A673 (cell line): Measurements from ENCODE around the gene ERICH3. TPM values are rescaled to one million over a fixed set of nuclear protein-coding genes. Genes with fewer than 3 reads are reported as not detected.

ENCODE experiments used
- BruUV-seq: library from RNA; stranded (reverse); fragments of 400-500 nt; replicated peaks from 2 replicates; lab custom pipeline; 2021; lab: Mats Ljungman, UMichigan
- CTCF ChIA-PET: fragments of 300-600 bp; sonication (Branson Sonifier 250); formaldehyde crosslinking; loops from one replicate; lab custom pipeline; 2022; ENCODE audit warnings: antibody characterized with exemption; lab: Charles Lee
- POLR2A ChIA-PET: fragments of 300-600 bp; sonication (Branson Sonifier 250); formaldehyde crosslinking; loops from one replicate; lab custom pipeline; 2022; ENCODE audit warnings: antibody characterized with exemption; ENCODE audit not compliant: low non-redundant PET; lab: Charles Lee
- DNase-seq: peaks from one replicate; pipeline ENCODE4 v3.0.0-alpha.2; 2015; ENCODE audit warnings: low spot score
- H3K27ac ChIP-seq: fragments of 200-600 bp; sonication (generic); 2 replicates; pipeline ENCODE4 v1.5.1; 2016; ENCODE audit warnings: mixed run types, low read depth, mild to moderate bottlenecking, mixed read lengths, antibody characterized with exemption, low read length; ENCODE audit not compliant: poor library complexity, severe bottlenecking
- H3K27me3 ChIP-seq: fragments of 200-600 bp; sonication (generic); replicated peaks from 2 replicates; pipeline ENCODE4 v1.6.1; 2017; ENCODE audit warnings: mixed run types, low read depth, mild to moderate bottlenecking, mixed read lengths, antibody characterized with exemption, low read length; ENCODE audit not compliant: insufficient read depth, poor library complexity
- H3K36me3 ChIP-seq: fragments of 200-600 bp; sonication (generic); 2 replicates; pipeline ENCODE4 v1.6.1; 2016; ENCODE audit warnings: mixed run types, mild to moderate bottlenecking, mixed read lengths, antibody characterized with exemption, low read length; ENCODE audit not compliant: insufficient read depth, poor library complexity, severe bottlenecking
- H3K4me1 ChIP-seq: fragments of 200-600 bp; sonication (generic); 2 replicates; pipeline ENCODE4 v1.6.1; 2017; ENCODE audit warnings: mixed run types, mild to moderate bottlenecking, mixed read lengths, antibody characterized with exemption, low read length; ENCODE audit not compliant: insufficient read depth, poor library complexity, severe bottlenecking
- H3K4me3 ChIP-seq: fragments of 200-600 bp; sonication (generic); 2 replicates; pipeline ENCODE4 v1.5.1; 2016; ENCODE audit warnings: low read depth, mixed run types, mild to moderate bottlenecking, mixed read lengths, low read length; ENCODE audit not compliant: poor library complexity, severe bottlenecking
- H3K9me3 ChIP-seq: fragments of 200-600 bp; sonication (generic); 2 replicates; pipeline ENCODE4 v1.6.1; 2016; ENCODE audit warnings: mixed run types, low read depth, mild to moderate bottlenecking, mixed read lengths, antibody characterized with exemption, low read length; ENCODE audit not compliant: poor library complexity, severe bottlenecking
- EZH2 ChIP-seq: fragments of 200-600 bp; sonication (generic); IDR thresholded peaks from 2 replicates; pipeline ENCODE4 v1.6.1; 2017; ENCODE audit warnings: borderline replicate concordance, low read depth, mild to moderate bottlenecking, mixed read lengths, antibody characterized with exemption, low read length; ENCODE audit not compliant: poor library complexity, severe bottlenecking
- intact Hi-C: fragments of 100-400 bp; cut with micrococcal nuclease; formaldehyde crosslinking; loops from one replicate; pipeline ENCODE4 v1.10.0; 2022; ENCODE audit not compliant: unreplicated experiment
- total RNA-seq: library from RNA; stranded (reverse); gene quantifications from 2 replicates; pipeline ENCODE4 v1.2.3, GENCODE V29; 2021
- TF ChIP-seq, protein P1 (sequence below): fragments of 300-800, 200-600 bp; sonication (generic); conservative IDR thresholded peaks from 2 replicates; pipeline ENCODE4 v1.5.1; 2017; ENCODE audit warnings: low read depth, mild to moderate bottlenecking, antibody characterized with exemption, low read length, moderate library complexity, mixed read lengths

The ERICH3 gene
- total RNA-seq, 1 experiment from 2014 or later, result not detected

DNA sequence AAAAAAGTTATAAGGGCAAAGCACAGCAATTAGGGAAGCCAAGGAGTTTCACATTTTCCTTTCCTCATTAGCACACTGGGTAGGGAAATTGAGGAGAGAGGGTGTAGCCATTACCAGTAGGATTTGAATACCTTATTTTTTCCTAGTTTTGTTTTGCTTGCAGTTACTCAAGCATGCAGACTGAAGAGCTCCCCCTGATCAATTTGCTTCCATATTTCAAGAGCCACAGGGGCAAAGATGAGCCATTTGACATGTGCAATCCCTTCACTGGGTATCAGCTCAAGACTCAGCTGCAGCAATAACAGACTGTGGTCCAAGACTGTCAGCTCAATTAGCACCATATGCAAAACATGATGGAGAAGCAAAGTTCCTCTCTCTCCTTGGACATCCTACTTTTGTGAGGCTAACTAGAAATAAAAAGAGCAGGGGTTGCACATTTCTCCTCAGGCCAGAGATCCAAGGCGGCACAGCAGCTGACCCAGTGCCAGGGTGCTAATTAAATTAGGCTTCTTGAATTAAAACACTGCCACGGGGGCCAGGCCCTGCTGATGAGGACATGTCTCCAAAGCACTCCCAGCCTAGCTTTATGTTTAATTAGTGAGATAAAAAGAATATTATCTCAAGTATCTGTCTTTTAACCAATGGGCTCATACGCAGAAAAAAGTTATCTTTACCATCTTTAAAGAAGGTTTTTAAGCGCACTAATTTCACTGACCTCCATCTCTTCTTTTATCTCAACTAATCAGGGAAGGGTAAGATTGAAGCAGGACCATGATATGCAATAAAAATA is 124.4 kb downstream of the ERICH3 start:
- Histone ChIP-seq H3K4me1 (no peaks in the 10 kb centered on the region), H3K27me3 (peaks cover 31% of the 10 kb centered on the region), H3K4me3 (no peak overlapping the region), H3K27ac (no peak overlapping the region), H3K9me3 (no peaks in the 10 kb centered on the region), H3K36me3 (no peaks in the 10 kb centered on the region)
- ChIA-PET CTCF (no interaction called here), POLR2A (no interaction called here)
- no peak for DNase-seq
- no TSS peak for BruUV-seq
- intact Hi-C loops, result no loop called here
- TF ChIP-seq, protein P1, sequence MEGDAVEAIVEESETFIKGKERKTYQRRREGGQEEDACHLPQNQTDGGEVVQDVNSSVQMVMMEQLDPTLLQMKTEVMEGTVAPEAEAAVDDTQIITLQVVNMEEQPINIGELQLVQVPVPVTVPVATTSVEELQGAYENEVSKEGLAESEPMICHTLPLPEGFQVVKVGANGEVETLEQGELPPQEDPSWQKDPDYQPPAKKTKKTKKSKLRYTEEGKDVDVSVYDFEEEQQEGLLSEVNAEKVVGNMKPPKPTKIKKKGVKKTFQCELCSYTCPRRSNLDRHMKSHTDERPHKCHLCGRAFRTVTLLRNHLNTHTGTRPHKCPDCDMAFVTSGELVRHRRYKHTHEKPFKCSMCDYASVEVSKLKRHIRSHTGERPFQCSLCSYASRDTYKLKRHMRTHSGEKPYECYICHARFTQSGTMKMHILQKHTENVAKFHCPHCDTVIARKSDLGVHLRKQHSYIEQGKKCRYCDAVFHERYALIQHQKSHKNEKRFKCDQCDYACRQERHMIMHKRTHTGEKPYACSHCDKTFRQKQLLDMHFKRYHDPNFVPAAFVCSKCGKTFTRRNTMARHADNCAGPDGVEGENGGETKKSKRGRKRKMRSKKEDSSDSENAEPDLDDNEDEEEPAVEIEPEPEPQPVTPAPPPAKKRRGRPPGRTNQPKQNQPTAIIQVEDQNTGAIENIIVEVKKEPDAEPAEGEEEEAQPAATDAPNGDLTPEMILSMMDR, result no peak
- TF ChIP-seq EZH2, result no peak

DNA sequence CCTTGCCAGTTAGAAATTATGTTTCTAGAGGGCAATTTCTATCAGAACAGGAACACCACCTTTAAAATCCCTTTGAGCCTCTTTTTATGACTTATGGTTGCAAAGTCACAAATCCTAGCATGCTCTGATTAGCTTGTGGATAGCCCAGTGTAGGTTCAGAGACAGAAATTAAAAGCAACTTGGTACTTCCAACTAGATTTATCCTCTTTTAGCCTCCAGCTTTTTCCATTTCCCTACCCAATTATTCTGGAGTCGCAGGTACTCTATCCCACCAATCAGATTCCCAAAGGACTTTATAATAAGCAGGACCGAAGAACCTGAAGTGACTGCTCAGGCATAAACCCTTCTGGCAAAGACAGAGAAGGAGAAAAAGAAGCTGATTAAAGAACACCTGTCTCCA is 127.8 kb downstream of the ERICH3 start:
- no peaks in the 10 kb centered on the region for H3K4me1 ChIP-seq
- H3K9me3 ChIP-seq, result no peaks in the 10 kb centered on the region
- peaks cover 56% of the 10 kb centered on the region for H3K27me3 ChIP-seq
- ChIA-PET POLR2A (no interaction called here), CTCF (no interaction called here)
- no peak for TF ChIP-seq EZH2
- TF ChIP-seq, protein P1, result no peak
- no peak overlapping the region for H3K27ac ChIP-seq
- no peaks in the 10 kb centered on the region for H3K36me3 ChIP-seq
- intact Hi-C loops, result no loop called here
- H3K4me3 ChIP-seq, result no peak overlapping the region
- no peak for DNase-seq
- BruUV-seq, result no TSS peak

DNA sequence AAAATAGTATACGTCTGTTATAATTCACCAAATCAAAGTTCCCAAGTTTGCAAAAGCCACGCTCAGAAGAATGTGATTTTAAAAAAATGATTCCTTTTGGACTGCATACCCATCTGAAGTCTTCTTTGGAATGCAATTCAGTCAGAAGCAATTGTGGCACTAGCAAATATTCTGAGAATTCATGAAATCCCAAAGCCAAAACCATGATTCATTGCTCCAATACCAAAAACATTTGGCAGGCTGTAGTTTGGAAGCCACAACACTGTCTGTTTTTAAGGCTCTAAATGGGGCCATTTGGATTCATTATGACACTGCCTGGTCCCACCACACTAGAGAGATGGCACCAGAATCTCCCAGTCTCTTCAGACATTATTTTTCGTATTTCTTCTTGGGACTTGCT is 139.4 kb downstream of the ERICH3 start:
- H3K9me3 ChIP-seq, result no peaks in the 10 kb centered on the region
- intact Hi-C loops, result no loop called here
- no peak for DNase-seq
- BruUV-seq, result no TSS peak
- ChIA-PET CTCF (no interaction called here), POLR2A (no interaction called here)
- no peaks in the 10 kb centered on the region for H3K4me1 ChIP-seq
- no peak overlapping the region for H3K27ac ChIP-seq
- peaks cover 4% of the 10 kb centered on the region for H3K27me3 ChIP-seq
- no peaks in the 10 kb centered on the region for H3K36me3 ChIP-seq
- no peak overlapping the region for H3K4me3 ChIP-seq
- no peak for TF ChIP-seq EZH2
- TF ChIP-seq, protein P1, result no peak
